ENCODE results near the gene UTP20. TPM values are rescaled to one million over a fixed set of nuclear protein-coding genes. Genes with fewer than 3 reads are reported as not detected.

UTP20 gene
- total RNA-seq, 1 donor from 2014 or later, result 12.1 TPM

- Mint-ChIP-seq H3K27ac (ENCODE audit: unreplicated experiment) (no peak overlapping the region), H3K4me1 (ENCODE audit: low read depth, unreplicated experiment) (no peaks in the 10 kb centered on the region), H3K36me3 (ENCODE audit: unreplicated experiment) (no peaks in the 10 kb centered on the region), H3K4me3 (ENCODE audit: unreplicated experiment) (no peak overlapping the region), H3K9me3 (ENCODE audit: unreplicated experiment) (no peaks in the 10 kb centered on the region), H3K27me3 (ENCODE audit: unreplicated experiment) (no peaks in the 10 kb centered on the region)
- TF ChIP-seq, protein P1, sequence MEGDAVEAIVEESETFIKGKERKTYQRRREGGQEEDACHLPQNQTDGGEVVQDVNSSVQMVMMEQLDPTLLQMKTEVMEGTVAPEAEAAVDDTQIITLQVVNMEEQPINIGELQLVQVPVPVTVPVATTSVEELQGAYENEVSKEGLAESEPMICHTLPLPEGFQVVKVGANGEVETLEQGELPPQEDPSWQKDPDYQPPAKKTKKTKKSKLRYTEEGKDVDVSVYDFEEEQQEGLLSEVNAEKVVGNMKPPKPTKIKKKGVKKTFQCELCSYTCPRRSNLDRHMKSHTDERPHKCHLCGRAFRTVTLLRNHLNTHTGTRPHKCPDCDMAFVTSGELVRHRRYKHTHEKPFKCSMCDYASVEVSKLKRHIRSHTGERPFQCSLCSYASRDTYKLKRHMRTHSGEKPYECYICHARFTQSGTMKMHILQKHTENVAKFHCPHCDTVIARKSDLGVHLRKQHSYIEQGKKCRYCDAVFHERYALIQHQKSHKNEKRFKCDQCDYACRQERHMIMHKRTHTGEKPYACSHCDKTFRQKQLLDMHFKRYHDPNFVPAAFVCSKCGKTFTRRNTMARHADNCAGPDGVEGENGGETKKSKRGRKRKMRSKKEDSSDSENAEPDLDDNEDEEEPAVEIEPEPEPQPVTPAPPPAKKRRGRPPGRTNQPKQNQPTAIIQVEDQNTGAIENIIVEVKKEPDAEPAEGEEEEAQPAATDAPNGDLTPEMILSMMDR (IDR thresholded peaks at IDR 0.05; ENCODE audit: partially characterized antibody, unreplicated experiment), result no peak
- DNase-seq, result no peak
These were observed 18.5 kb downstream of the UTP20 start for GRCh38 chr12:101298426-101298825.

DNA sequence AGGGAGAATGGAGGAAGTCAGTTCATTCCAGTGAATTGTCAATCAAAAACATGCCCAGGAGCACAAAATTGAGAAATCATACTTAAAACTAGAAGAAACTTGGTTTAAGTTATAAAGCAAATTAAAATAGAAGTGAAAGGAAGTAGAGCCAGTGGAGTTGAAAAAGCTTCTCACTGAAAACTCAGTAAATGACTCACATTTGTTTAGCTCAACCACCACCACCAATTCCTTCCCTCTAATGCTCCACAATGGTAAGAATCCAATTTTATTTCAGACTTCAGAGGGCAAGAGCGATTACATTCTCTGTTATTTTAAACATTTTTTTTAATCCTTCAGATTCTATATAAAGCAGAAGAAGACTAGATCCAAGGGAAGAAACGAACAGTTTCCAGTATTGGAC is 19.4 kb downstream of the UTP20 start:
- no peak for DNase-seq
- TF ChIP-seq, protein P1 (IDR thresholded peaks at IDR 0.05; ENCODE audit: partially characterized antibody, unreplicated experiment), result no peak
- H3K4me3 Mint-ChIP-seq (ENCODE audit: unreplicated experiment), result no peak overlapping the region
- no peaks in the 10 kb centered on the region for H3K4me1 Mint-ChIP-seq (ENCODE audit: low read depth, unreplicated experiment)
- H3K27ac Mint-ChIP-seq (ENCODE audit: unreplicated experiment), result no peak overlapping the region
- H3K9me3 Mint-ChIP-seq (ENCODE audit: unreplicated experiment), result no peaks in the 10 kb centered on the region
- H3K36me3 Mint-ChIP-seq (ENCODE audit: unreplicated experiment), result no peaks in the 10 kb centered on the region
- H3K27me3 Mint-ChIP-seq (ENCODE audit: unreplicated experiment), result no peaks in the 10 kb centered on the region

DNA sequence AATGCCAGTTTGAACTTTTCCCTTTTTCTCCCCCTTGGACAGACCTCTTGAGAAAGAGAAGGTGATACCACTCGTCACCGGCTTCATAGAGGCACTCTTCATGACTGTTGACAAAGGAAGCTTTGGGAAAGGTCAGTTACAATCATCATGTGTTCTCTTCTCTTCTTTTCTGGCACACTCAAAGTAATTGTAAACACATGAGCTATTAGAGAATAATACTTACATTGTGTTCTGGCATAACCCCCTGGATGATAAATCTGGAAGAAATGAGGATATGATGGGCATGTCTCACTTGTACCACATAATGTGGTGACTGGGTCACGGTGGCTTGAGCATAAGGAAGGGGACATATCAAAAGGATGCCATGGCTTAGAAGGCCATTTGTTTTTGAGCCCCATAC is 20.0 kb downstream of the UTP20 start:
- Mint-ChIP-seq H3K27ac (ENCODE audit: unreplicated experiment) (no peak overlapping the region), H3K4me3 (ENCODE audit: unreplicated experiment) (no peak overlapping the region), H3K9me3 (ENCODE audit: unreplicated experiment) (no peaks in the 10 kb centered on the region), H3K36me3 (ENCODE audit: unreplicated experiment) (peaks cover 2% of the 10 kb centered on the region), H3K4me1 (ENCODE audit: low read depth, unreplicated experiment) (no peaks in the 10 kb centered on the region), H3K27me3 (ENCODE audit: unreplicated experiment) (no peaks in the 10 kb centered on the region)
- TF ChIP-seq, protein P1 (IDR thresholded peaks at IDR 0.05; ENCODE audit: partially characterized antibody, unreplicated experiment), result no peak
- no peak for DNase-seq

GRCh38 chr12:101302741-101303140 is 22.8 kb downstream of the UTP20 start:
- H3K36me3 Mint-ChIP-seq (ENCODE audit: unreplicated experiment), result peaks cover 4% of the 10 kb centered on the region
- peaks cover 4% of the 10 kb centered on the region for H3K4me1 Mint-ChIP-seq (ENCODE audit: low read depth, unreplicated experiment)
- H3K9me3 Mint-ChIP-seq (ENCODE audit: unreplicated experiment), result no peaks in the 10 kb centered on the region
- TF ChIP-seq, protein P1 (IDR thresholded peaks at IDR 0.05; ENCODE audit: partially characterized antibody, unreplicated experiment), result no peak
- no peaks in the 10 kb centered on the region for H3K27me3 Mint-ChIP-seq (ENCODE audit: unreplicated experiment)
- H3K4me3 Mint-ChIP-seq (ENCODE audit: unreplicated experiment), result no peak overlapping the region
- DNase-seq, result no peak
- no peak overlapping the region for H3K27ac Mint-ChIP-seq (ENCODE audit: unreplicated experiment)

- no peaks in the 10 kb centered on the region for H3K9me3 Mint-ChIP-seq (ENCODE audit: unreplicated experiment)
- no peak overlapping the region for H3K4me3 Mint-ChIP-seq (ENCODE audit: unreplicated experiment)
- no peak for DNase-seq
- TF ChIP-seq, protein P1 (IDR thresholded peaks at IDR 0.05; ENCODE audit: partially characterized antibody, unreplicated experiment), result no peak
- peaks cover 4% of the 10 kb centered on the region for H3K36me3 Mint-ChIP-seq (ENCODE audit: unreplicated experiment)
- H3K27me3 Mint-ChIP-seq (ENCODE audit: unreplicated experiment), result no peaks in the 10 kb centered on the region
- H3K4me1 Mint-ChIP-seq (ENCODE audit: low read depth, unreplicated experiment), result peaks cover 4% of the 10 kb centered on the region
- no peak overlapping the region for H3K27ac Mint-ChIP-seq (ENCODE audit: unreplicated experiment)
These were observed 25.4 kb downstream of the UTP20 start for GRCh38 chr12:101305226-101305779.
